K562 (cell line): ENCODE results near the gene HAUS3. TPM values are rescaled to one million over a fixed set of nuclear protein-coding genes. Genes with fewer than 3 reads are reported as not detected.
A peak's percentile ranks its signal among the peaks of the same experiment; 100 is the strongest.

Source experiments
- BDP1 ChIP-seq: IDR thresholded peaks from 3 replicates; pipeline ENCODE4 v1.6.1; 2011; ENCODE audit not compliant: insufficient read length, insufficient read depth
- BHLHE40 ChIP-seq: IDR thresholded peaks from 2 replicates; pipeline ENCODE4 v1.6.1; 2011; ENCODE audit warnings: low read length, improper control_type of control experiment
- CBFB ChIP-seq: sonication (generic); formaldehyde crosslinking; IDR thresholded peaks from 2 replicates; pipeline ENCODE4 v1.4.0; 2020; ENCODE audit warnings: mild to moderate bottlenecking, missing genetic modification reagents
- CHD1 ChIP-seq: fragments of 200-600 bp; sonication (generic); IDR thresholded peaks from one replicate; pipeline ENCODE4 v1.6.1; 2012; ENCODE audit warnings: mild to moderate bottlenecking, moderate library complexity, low read length, inconsistent platforms
- EHMT2 ChIP-seq: fragments of 450-650 bp; IDR thresholded peaks from 2 replicates; pipeline ENCODE4 v1.6.1; 2018; ENCODE audit warnings: antibody characterized with exemption
- EP400 ChIP-seq: fragments of 450-650 bp; IDR thresholded peaks from 2 replicates; pipeline ENCODE4 v1.6.1; 2017; ENCODE audit warnings: antibody characterized with exemption, mild to moderate bottlenecking, moderate library complexity
- ETV5 ChIP-seq: sonication (generic); formaldehyde crosslinking; IDR thresholded peaks from 2 replicates; pipeline ENCODE4 v1.4.0; 2020; ENCODE audit warnings: low read depth, mild to moderate bottlenecking, missing genetic modification reagents
- KLF6 ChIP-seq: fragments of 250-450 bp; sonication (Bioruptor Pico); IDR thresholded peaks from 2 replicates; pipeline ENCODE4 v1.4.0; 2020; ENCODE audit warnings: mild to moderate bottlenecking, moderate library complexity, borderline replicate concordance
- MCM7 ChIP-seq, 2 experiments: fragments of 450-650 bp; IDR thresholded peaks; 2 replicates each; pipeline ENCODE4 v1.6.1; 2016 to 2018
- MTA3 ChIP-seq: fragments of 450-650 bp; formaldehyde crosslinking; IDR thresholded peaks from 2 replicates; pipeline ENCODE4 v1.6.1; 2017; ENCODE audit warnings: mild to moderate bottlenecking, borderline replicate concordance
- MYC ChIP-seq, 2 experiments: fragments of 250-450 bp in 1 of 2; sonication (Bioruptor Pico) in 1 of 2; IDR thresholded peaks; 2 replicates each; pipeline versions ENCODE4 v1.5.1 to v1.6.1; 2012 to 2021; ENCODE audit warnings: low read depth in 2 of 2, borderline replicate concordance in 1 of 2, improper control_type of control experiment in 1 of 2, low read length in 1 of 2, mild to moderate bottlenecking in 1 of 2, moderate library complexity in 1 of 2
- PHF21A ChIP-seq: fragments of 450-650 bp; IDR thresholded peaks from 2 replicates; pipeline ENCODE4 v1.6.1; 2017; ENCODE audit warnings: low read depth, borderline replicate concordance
- PRMT5 ChIP-seq: sonication (generic); formaldehyde crosslinking; IDR thresholded peaks from 2 replicates; pipeline ENCODE4 v1.5.0; 2020; ENCODE audit warnings: missing genetic modification reagents
- SRSF9 ChIP-seq: fragments of 200-400 bp; formaldehyde crosslinking; IDR thresholded peaks from 2 replicates; pipeline ENCODE4 v1.6.1; 2017; ENCODE audit warnings: low read depth, low read length, borderline replicate concordance
- ZNF23 ChIP-seq: fragments of 250-450 bp; sonication (Bioruptor Pico); IDR thresholded peaks from 2 replicates; pipeline ENCODE4 v1.4.0; 2020; ENCODE audit warnings: mild to moderate bottlenecking
- ZNF586 ChIP-seq: fragments of 450-650 bp; formaldehyde crosslinking; conservative IDR thresholded peaks from 2 replicates; pipeline ENCODE4 v1.4.0; 2020; ENCODE audit warnings: mild to moderate bottlenecking, moderate library complexity
- ZNF699 ChIP-seq: fragments of 250-450 bp; sonication (Bioruptor Pico); IDR thresholded peaks from 2 replicates; pipeline ENCODE4 v1.8.0; 2021; ENCODE audit warnings: mild to moderate bottlenecking, moderate library complexity; ENCODE audit not compliant: insufficient replicate concordance
- ZNF717 ChIP-seq: fragments of 250-450 bp; sonication (Bioruptor Pico); IDR thresholded peaks from 2 replicates; pipeline ENCODE4 v1.5.0; 2021
- polyA plus RNA-seq, 8 experiments: library from polyadenylated mRNA; depleted of rRNA in 4 of 8; stranded (reverse) in 5 of 8; unstranded in 3 of 8; fragments of >200 nt; fragmentation: Nextera tagmentation in 2 of 8; fragmentation: Illumina TruSeq in 1 of 8; extraction: Ambion mirVana in 2 of 8; extraction: Trizol in 1 of 8; gene quantifications; 2 replicates each; pipeline versions ENCODE4 v1.2.1 to v1.2.3, GENCODE V29; 2011 to 2014; ENCODE audit warnings: inconsistent platforms in 1 of 8, missing spikeins in 1 of 8
- total RNA-seq, 7 experiments: library from RNA; depleted of rRNA in 6 of 7; stranded (reverse); fragments of >200 nt in 6 of 7; fragmentation: Illumina TruSeq in 2 of 7; extraction: Trizol in 2 of 7; gene quantifications; 2 replicates each; pipeline versions ENCODE4 v1.2.1 to v1.2.3, GENCODE V29; 2011 to 2021; ENCODE audit warnings: low replicate concordance in 1 of 7
- TF ChIP-seq, protein P1 (sequence below): fragments of 250-450 bp; sonication (Bioruptor Pico); IDR thresholded peaks from 2 replicates; pipeline ENCODE4 v1.4.0; 2020; ENCODE audit warnings: mild to moderate bottlenecking
- TF ChIP-seq, protein P2 (sequence below): fragments of 250-450 bp; sonication (Bioruptor Pico); IDR thresholded peaks from 2 replicates; pipeline ENCODE4 v1.9.0; 2021; ENCODE audit warnings: mild to moderate bottlenecking
- TF ChIP-seq, protein P3 (sequence below): sonication (generic); formaldehyde crosslinking; IDR thresholded peaks from 2 replicates; pipeline ENCODE4 v1.8.0; 2023; ENCODE audit warnings: missing genetic modification reagents, mild to moderate bottlenecking, borderline replicate concordance

Gene HAUS3
- total and polyA plus RNA-seq, 9 of the 15 experiments (the other 6 are each of a cell fraction or from before 2014, with no cell fraction given): 8.9 to 25.7 (median 21.5) TPM

DNA sequence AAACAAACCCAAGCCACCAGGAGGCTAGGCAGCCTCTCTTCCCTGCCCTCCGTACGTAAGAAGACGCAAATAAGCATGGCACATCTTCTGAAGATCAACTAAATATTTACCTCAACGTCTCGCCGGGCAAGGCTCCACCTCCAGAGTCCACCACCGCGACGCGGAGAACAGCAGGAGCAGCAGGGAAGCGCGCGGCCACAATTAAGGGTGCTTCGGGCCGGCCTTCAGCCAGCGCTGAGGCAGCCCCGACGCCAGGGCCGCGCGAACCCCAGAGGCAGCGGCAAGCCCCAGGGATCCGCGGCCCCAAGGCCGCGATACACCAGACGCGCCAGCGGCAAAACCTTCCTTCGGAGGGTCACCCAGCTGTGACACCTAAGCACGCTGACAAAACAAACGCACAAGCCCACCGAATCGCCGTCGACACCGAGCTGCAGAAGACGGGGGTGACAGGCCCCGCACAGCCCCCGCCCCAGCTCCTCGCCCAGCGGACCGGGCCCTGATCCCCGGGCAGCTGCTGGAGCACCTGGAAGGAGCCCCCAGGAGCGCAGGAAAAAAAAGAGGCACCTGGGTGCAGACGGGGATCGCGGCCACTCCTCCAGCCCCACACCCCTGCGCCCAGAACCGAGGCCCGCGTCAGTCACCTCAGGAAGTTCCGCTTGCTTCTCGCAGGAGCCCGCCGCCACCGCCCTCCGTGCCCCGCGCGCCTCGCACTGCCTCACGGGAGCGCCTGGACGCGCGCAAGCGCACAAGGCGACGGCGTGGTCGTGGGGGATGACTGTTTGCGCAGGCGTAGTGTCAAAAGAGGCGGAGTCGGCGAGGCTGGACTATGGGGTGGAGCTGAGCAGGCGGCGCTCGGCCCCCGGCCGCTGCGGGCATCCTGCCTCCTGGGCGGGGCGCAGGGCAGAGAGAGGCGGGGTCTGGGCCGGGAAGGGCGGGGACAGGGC is at the start of gene HAUS3, which contains the start of gene POLN (continued):
- TF ChIP-seq, protein P1, sequence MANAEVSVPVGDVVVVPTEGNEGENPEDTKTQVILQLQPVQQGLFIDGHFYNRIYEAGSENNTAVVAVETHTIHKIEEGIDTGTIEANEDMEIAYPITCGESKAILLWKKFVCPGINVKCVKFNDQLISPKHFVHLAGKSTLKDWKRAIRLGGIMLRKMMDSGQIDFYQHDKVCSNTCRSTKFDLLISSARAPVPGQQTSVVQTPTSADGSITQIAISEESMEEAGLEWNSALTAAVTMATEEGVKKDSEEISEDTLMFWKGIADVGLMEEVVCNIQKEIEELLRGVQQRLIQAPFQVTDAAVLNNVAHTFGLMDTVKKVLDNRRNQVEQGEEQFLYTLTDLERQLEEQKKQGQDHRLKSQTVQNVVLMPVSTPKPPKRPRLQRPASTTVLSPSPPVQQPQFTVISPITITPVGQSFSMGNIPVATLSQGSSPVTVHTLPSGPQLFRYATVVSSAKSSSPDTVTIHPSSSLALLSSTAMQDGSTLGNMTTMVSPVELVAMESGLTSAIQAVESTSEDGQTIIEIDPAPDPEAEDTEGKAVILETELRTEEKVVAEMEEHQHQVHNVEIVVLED (CRISPR knock-in tag): peak; percentile 75
- TF ChIP-seq, protein P2, sequence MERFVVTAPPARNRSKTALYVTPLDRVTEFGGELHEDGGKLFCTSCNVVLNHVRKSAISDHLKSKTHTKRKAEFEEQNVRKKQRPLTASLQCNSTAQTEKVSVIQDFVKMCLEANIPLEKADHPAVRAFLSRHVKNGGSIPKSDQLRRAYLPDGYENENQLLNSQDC (CRISPR knock-in tag): no peak
- no peak for TF ChIP-seq SRSF9
- TF ChIP-seq ZNF23: no peak
- no peak for TF ChIP-seq KLF6 (CRISPR knock-in tag)
- TF ChIP-seq BHLHE40: peak; percentile 60; the same call in 1 of the 2 replicates
- TF ChIP-seq EHMT2: no peak
- no peak for TF ChIP-seq BDP1
- TF ChIP-seq ETV5: peak; percentile 56
- peak; percentile 47 for TF ChIP-seq EP400
- TF ChIP-seq ZNF586 (CRISPR knock-in tag): no peak
- TF ChIP-seq CHD1: peak; percentile 89
- no peak for TF ChIP-seq MCM7 (IDR thresholded peaks at IDR 0.05)
- peak; percentile 45; the same call in 1 of the 2 replicates for TF ChIP-seq MTA3
- TF ChIP-seq PRMT5 (CRISPR knock-in tag): no peak
- TF ChIP-seq ZNF717 (CRISPR knock-in tag): no peak
- TF ChIP-seq PHF21A: no peak
- TF ChIP-seq, protein P3, sequence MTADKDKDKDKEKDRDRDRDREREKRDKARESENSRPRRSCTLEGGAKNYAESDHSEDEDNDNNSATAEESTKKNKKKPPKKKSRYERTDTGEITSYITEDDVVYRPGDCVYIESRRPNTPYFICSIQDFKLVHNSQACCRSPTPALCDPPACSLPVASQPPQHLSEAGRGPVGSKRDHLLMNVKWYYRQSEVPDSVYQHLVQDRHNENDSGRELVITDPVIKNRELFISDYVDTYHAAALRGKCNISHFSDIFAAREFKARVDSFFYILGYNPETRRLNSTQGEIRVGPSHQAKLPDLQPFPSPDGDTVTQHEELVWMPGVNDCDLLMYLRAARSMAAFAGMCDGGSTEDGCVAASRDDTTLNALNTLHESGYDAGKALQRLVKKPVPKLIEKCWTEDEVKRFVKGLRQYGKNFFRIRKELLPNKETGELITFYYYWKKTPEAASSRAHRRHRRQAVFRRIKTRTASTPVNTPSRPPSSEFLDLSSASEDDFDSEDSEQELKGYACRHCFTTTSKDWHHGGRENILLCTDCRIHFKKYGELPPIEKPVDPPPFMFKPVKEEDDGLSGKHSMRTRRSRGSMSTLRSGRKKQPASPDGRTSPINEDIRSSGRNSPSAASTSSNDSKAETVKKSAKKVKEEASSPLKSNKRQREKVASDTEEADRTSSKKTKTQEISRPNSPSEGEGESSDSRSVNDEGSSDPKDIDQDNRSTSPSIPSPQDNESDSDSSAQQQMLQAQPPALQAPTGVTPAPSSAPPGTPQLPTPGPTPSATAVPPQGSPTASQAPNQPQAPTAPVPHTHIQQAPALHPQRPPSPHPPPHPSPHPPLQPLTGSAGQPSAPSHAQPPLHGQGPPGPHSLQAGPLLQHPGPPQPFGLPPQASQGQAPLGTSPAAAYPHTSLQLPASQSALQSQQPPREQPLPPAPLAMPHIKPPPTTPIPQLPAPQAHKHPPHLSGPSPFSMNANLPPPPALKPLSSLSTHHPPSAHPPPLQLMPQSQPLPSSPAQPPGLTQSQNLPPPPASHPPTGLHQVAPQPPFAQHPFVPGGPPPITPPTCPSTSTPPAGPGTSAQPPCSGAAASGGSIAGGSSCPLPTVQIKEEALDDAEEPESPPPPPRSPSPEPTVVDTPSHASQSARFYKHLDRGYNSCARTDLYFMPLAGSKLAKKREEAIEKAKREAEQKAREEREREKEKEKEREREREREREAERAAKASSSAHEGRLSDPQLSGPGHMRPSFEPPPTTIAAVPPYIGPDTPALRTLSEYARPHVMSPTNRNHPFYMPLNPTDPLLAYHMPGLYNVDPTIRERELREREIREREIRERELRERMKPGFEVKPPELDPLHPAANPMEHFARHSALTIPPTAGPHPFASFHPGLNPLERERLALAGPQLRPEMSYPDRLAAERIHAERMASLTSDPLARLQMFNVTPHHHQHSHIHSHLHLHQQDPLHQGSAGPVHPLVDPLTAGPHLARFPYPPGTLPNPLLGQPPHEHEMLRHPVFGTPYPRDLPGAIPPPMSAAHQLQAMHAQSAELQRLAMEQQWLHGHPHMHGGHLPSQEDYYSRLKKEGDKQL (CRISPR knock-in tag): 0 out of 2 replicates have a peak, but pooled peaks have one; percentile 70
- TF ChIP-seq MYC (IDR thresholded peaks at IDR 0.05; ENCODE audit: low read depth, low read length): peak; percentile 82
- TF ChIP-seq MYC (CRISPR knock-in tag; IDR thresholded peaks at IDR 0.05; ENCODE audit: borderline replicate concordance, low read depth): peak; percentile 55; the same call in 1 of the 2 replicates
- TF ChIP-seq ZNF699 (CRISPR knock-in tag): no peak
- TF ChIP-seq CBFB: no peak
